Panc1 (cell line): ENCODE results near the gene EVC. TPM values are rescaled to one million over a fixed set of nuclear protein-coding genes. Genes with fewer than 3 reads are reported as not detected.

ENCODE experiments used
- ATAC-seq: fragments of 200-7000 bp; cut with Tn5 transposase; 2 replicates; pipeline ENCODE4 v1.9.1; 2020; ENCODE audit warnings: mild to moderate bottlenecking, moderate library complexity
- BruUV-seq: library from RNA; stranded (reverse); fragments of 400-500 nt; replicated peaks from 2 replicates; lab custom pipeline; 2021; lab: Mats Ljungman, UMichigan
- CTCF ChIA-PET: fragments of 300-600 bp; sonication (Branson Sonifier 250); formaldehyde crosslinking; loops from one replicate; lab custom pipeline; 2022; ENCODE audit warnings: antibody characterized with exemption; lab: Charles Lee
- POLR2A ChIA-PET: fragments of 300-600 bp; sonication (Branson Sonifier 250); formaldehyde crosslinking; loops from one replicate; lab custom pipeline; 2022; ENCODE audit warnings: antibody characterized with exemption; lab: Charles Lee
- DNase-seq: peaks from one replicate; pipeline ENCODE4 v3.0.0-alpha.2; 2010; ENCODE audit warnings: low read depth, low spot score
- H3K27ac ChIP-seq: 2 replicates; pipeline ENCODE4 v1.5.1; 2011; ENCODE audit warnings: mild to moderate bottlenecking, low read length, inconsistent platforms
- H3K27me3 ChIP-seq: fragments of 200-500 bp; sonication (Bioruptor generic); 2 replicates; pipeline ENCODE4 v1.6.0; 2014; ENCODE audit warnings: low read length, inconsistent platforms; ENCODE audit not compliant: control insufficient read depth, insufficient read depth
- H3K36me3 ChIP-seq: fragments of 200-500 bp; sonication (Bioruptor generic); 2 replicates; pipeline ENCODE4 v1.5.1; 2014; ENCODE audit warnings: inconsistent platforms, mild to moderate bottlenecking, low read length, moderate library complexity; ENCODE audit not compliant: control insufficient read depth, insufficient read depth
- H3K4me1 ChIP-seq: 2 replicates; pipeline ENCODE4 v1.5.1; 2011; ENCODE audit warnings: inconsistent platforms, mild to moderate bottlenecking, low read length, moderate library complexity; ENCODE audit not compliant: control insufficient read depth, insufficient read depth
- H3K4me3 ChIP-seq, 2 experiments: 2 replicates each; pipeline ENCODE4 v1.5.1; 2011 to 2012; ENCODE audit warnings: low read depth in 2 of 2, low read length in 2 of 2, mild to moderate bottlenecking in 2 of 2, inconsistent platforms in 1 of 2, moderate library complexity in 1 of 2
- H3K9me3 ChIP-seq: fragments of 200-500 bp; sonication (Bioruptor generic); 2 replicates; pipeline ENCODE4 v1.5.1; 2014; ENCODE audit warnings: low read depth, mild to moderate bottlenecking, inconsistent platforms, low read length, moderate library complexity; ENCODE audit not compliant: control insufficient read depth, insufficient read depth
- POLR2AphosphoS5 ChIP-seq: IDR thresholded peaks from 2 replicates; pipeline ENCODE4 v1.6.1; 2012; ENCODE audit warnings: mild to moderate bottlenecking, low read depth, low read length, moderate library complexity
- REST ChIP-seq, 2 experiments: IDR thresholded peaks; 2 replicates each; pipeline ENCODE4 v1.6.1; 2011 to 2012; ENCODE audit warnings: low read depth in 2 of 2, control low read depth in 1 of 2, low read length in 1 of 2, mild to moderate bottlenecking in 1 of 2, moderate library complexity in 1 of 2; ENCODE audit not compliant: insufficient read depth in 1 of 2
- SIN3A ChIP-seq: IDR thresholded peaks from 2 replicates; pipeline ENCODE4 v1.6.1; 2012; ENCODE audit warnings: low read depth, mild to moderate bottlenecking, low read length, moderate library complexity, borderline replicate concordance; ENCODE audit not compliant: insufficient read depth
- TCF7L2 ChIP-seq: IDR thresholded peaks from 2 replicates; pipeline ENCODE4 v1.6.1; 2011; ENCODE audit warnings: mild to moderate bottlenecking, low read depth, low read length, inconsistent platforms
- in situ Hi-C: cut with HindIII; loops from 2 replicates; pipeline ENCODE4 v1.10.0; 2016; ENCODE audit warnings: low sequenced_read_pairs, low pct_unique_long_range_greater_than_20kb
- intact Hi-C: fragments of 100-400 bp; cut with micrococcal nuclease; formaldehyde crosslinking; loops from one replicate; pipeline ENCODE4 v1.10.0; 2022; ENCODE audit not compliant: unreplicated experiment
- total RNA-seq: library from RNA; stranded (reverse); gene quantifications from one replicate; pipeline ENCODE4 v1.2.1, GENCODE V29; 2021; ENCODE audit not compliant: unreplicated experiment
- TF ChIP-seq, protein P1 (sequence below): fragments of 450-650 bp; IDR thresholded peaks from 2 replicates; pipeline ENCODE4 v1.5.1; 2017; ENCODE audit warnings: mild to moderate bottlenecking

Gene EVC
- total RNA-seq, 1 experiment from 2014 or later, result 12.1 TPM

DNA sequence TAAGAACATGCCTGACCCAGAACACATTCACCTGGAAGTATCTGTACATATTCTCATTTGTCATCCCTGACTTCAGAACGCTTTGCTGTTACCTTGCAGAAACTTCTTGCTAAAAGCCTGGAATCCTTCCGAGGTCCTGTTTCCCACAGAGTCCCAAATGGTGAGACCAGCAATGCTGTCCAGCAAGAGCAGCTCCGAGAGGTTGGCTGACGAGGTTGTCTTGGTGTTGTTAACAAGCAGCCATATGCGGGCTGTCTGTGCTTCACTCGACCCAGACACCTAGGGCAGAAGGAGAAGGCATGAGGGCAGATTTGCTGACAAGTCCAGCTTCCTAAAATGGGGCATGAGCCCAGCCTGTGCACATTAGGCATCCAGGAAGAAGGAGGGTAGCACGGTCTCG lies 21.9 kb upstream of the EVC start:
- TF ChIP-seq POLR2AphosphoS5 (no peak), SIN3A (no peak), REST (IDR thresholded peaks at IDR 0.05; ENCODE audit: insufficient read depth in 1 of 2, low read depth in 2 of 2, low read length in 1 of 2) (no peak), TCF7L2 (no peak)
- TF ChIP-seq, protein P1, sequence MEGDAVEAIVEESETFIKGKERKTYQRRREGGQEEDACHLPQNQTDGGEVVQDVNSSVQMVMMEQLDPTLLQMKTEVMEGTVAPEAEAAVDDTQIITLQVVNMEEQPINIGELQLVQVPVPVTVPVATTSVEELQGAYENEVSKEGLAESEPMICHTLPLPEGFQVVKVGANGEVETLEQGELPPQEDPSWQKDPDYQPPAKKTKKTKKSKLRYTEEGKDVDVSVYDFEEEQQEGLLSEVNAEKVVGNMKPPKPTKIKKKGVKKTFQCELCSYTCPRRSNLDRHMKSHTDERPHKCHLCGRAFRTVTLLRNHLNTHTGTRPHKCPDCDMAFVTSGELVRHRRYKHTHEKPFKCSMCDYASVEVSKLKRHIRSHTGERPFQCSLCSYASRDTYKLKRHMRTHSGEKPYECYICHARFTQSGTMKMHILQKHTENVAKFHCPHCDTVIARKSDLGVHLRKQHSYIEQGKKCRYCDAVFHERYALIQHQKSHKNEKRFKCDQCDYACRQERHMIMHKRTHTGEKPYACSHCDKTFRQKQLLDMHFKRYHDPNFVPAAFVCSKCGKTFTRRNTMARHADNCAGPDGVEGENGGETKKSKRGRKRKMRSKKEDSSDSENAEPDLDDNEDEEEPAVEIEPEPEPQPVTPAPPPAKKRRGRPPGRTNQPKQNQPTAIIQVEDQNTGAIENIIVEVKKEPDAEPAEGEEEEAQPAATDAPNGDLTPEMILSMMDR, result no peak
- in situ Hi-C loops (no loop called here), intact Hi-C loops (no loop called here)
- no peak overlapping the region for H3K4me3 ChIP-seq
- no peak for ATAC-seq
- no peak for DNase-seq
- no peaks in the 10 kb centered on the region for H3K9me3 ChIP-seq
- H3K36me3 ChIP-seq, result no peaks in the 10 kb centered on the region
- BruUV-seq, result no TSS peak
- H3K4me1 ChIP-seq, result no peaks in the 10 kb centered on the region
- ChIA-PET POLR2A (no interaction called here), CTCF (no interaction called here)
- no peaks in the 10 kb centered on the region for H3K27me3 ChIP-seq
- no peak overlapping the region for H3K27ac ChIP-seq

DNA sequence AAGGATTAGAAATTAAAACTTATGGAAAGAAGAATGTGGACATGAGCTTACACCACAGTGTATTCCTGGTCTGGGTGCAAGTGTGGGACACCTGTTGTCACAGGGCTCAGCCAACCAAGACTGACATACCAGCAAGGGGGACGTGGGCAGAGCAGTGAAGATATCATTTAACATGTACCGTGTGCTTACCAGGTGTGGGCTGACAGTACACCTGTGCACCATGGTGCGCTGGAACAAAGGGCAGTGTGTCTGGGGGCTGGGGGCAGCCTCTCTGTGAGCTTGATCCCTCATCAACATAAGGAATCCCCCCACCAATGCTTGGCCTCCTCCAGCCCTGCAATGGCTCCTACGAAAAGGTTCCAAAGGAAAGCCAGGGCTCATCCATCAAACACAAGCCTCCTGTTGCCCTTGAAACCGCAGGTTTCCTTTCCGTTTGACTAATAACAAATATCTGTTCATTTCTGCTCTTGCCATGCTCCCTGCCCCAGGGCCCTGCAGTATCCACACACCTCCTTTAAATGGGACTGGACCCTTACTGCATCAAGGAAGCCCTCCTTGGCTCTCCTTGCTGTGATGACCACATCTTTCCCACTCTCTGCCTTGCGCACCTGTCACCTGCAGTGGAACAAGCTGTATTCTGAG lies 19.4 kb upstream of the EVC start:
- CTCF ChIA-PET, result no interaction called here
- BruUV-seq, result no TSS peak
- in situ Hi-C loops, result no loop called here

More for the DNA sequence above, 19.4 kb upstream of the EVC start:
- H3K4me1 ChIP-seq, result no peaks in the 10 kb centered on the region
- no peak for TF ChIP-seq TCF7L2
- TF ChIP-seq POLR2AphosphoS5, result no peak
- TF ChIP-seq REST (IDR thresholded peaks at IDR 0.05; ENCODE audit: insufficient read depth in 1 of 2, low read depth in 2 of 2, low read length in 1 of 2), result no peak
- TF ChIP-seq, protein P1, result no peak
- no peak for TF ChIP-seq SIN3A
- H3K27me3 ChIP-seq, result no peaks in the 10 kb centered on the region
- POLR2A ChIA-PET, result interaction anchor here (0.6 kb wide), 1 partner anchor 23 kb away, joined by 3 read pairs; no protein-coding TSS in a partner anchor
- no peak overlapping the region for H3K4me3 ChIP-seq
- ATAC-seq (no peak), DNase-seq (no peak)
- no peaks in the 10 kb centered on the region for H3K9me3 ChIP-seq
- no peaks in the 10 kb centered on the region for H3K36me3 ChIP-seq
- intact Hi-C loops, result no loop called here
- no peak overlapping the region for H3K27ac ChIP-seq
